CD4-positive, alpha-beta T cell (primary cell): ENCODE measurements around the gene SLC25A42. TPM values are rescaled to one million over a fixed set of nuclear protein-coding genes. Genes with fewer than 3 reads are reported as not detected.

Source experiments
- ATAC-seq: fragments of 200-7000 bp; cut with Tn5 transposase; one replicate; pipeline ENCODE4 v1.10.0; 2022; ENCODE audit warnings: mild to moderate bottlenecking; ENCODE audit not compliant: poor library complexity
- CTCF ChIA-PET: fragments of 350-600 bp; sonication (Branson Sonifier 250); formaldehyde crosslinking; loops from one replicate; lab custom pipeline; 2021; ENCODE audit warnings: antibody characterized with exemption, inconsistent platforms; lab: Charles Lee
- POLR2A ChIA-PET: fragments of 350-600 bp; sonication (Branson Sonifier 250); formaldehyde crosslinking; loops from one replicate; lab custom pipeline; 2021; ENCODE audit warnings: antibody characterized with exemption, inconsistent platforms; lab: Charles Lee
- DNase-seq, 14 experiments: peaks; one replicate each; pipeline ENCODE4 v3.0.0-alpha.2; 2013 to 2020; ENCODE audit warnings: mixed read lengths in 2 of 14
- H3K27ac ChIP-seq, 2 donors: one replicate each; pipeline versions ENCODE4 v1.5.1 to v1.7.0; 2013; ENCODE audit warnings: low read length in 2 of 2, low read depth in 1 of 2, mild to moderate bottlenecking in 1 of 2
- H3K27me3 ChIP-seq, 2 experiments: 1 replicate in 1 of 2; 2 replicates in 1 of 2; pipeline versions ENCODE4 v1.6.1 to v1.7.0; 2013; ENCODE audit warnings: low read length in 2 of 2, control low read depth in 1 of 2, mild to moderate bottlenecking in 1 of 2, moderate library complexity in 1 of 2; ENCODE audit not compliant: insufficient read depth in 2 of 2, control insufficient read depth in 1 of 2
- H3K36me3 ChIP-seq: one replicate; pipeline ENCODE4 v1.6.1; 2013; ENCODE audit warnings: low read length, control low read depth; ENCODE audit not compliant: insufficient read depth
- H3K4me1 ChIP-seq: one replicate; pipeline ENCODE4 v1.6.1; 2013; ENCODE audit warnings: low read length, control low read depth; ENCODE audit not compliant: insufficient read depth
- H3K4me3 ChIP-seq: one replicate; pipeline ENCODE4 v1.5.1; 2013; ENCODE audit warnings: mild to moderate bottlenecking, low read length, moderate library complexity
- H3K9me3 ChIP-seq, 2 experiments: 1 replicate in 1 of 2; 2 replicates in 1 of 2; pipeline versions ENCODE4 v1.6.1 to v1.7.0; 2013; ENCODE audit warnings: low read length in 2 of 2, mild to moderate bottlenecking in 2 of 2, control low read depth in 1 of 2, moderate library complexity in 1 of 2; ENCODE audit not compliant: control insufficient read depth in 1 of 2, insufficient read depth in 1 of 2
- H3K27ac Mint-ChIP-seq: one replicate; pipeline ENCODE4 v1.8.0; 2020; ENCODE audit warnings: mixed read lengths
- H3K27me3 Mint-ChIP-seq: one replicate; pipeline ENCODE4 v1.8.0; 2021; ENCODE audit warnings: mixed read lengths
- H3K36me3 Mint-ChIP-seq: one replicate; pipeline ENCODE4 v1.8.0; 2021; ENCODE audit warnings: low read depth, mixed read lengths
- H3K4me1 Mint-ChIP-seq: one replicate; pipeline ENCODE4 v1.8.0; 2021; ENCODE audit warnings: low read depth, mixed read lengths
- H3K4me3 Mint-ChIP-seq: one replicate; pipeline ENCODE4 v1.8.0; 2020; ENCODE audit warnings: mild to moderate bottlenecking, mixed read lengths
- H3K9me3 Mint-ChIP-seq: one replicate; pipeline ENCODE4 v1.8.0; 2020; ENCODE audit warnings: mixed read lengths
- CTCF ChIP-seq: fragments of 200-600 bp; IDR thresholded peaks from one replicate; pipeline ENCODE4 v1.8.0; 2022; ENCODE audit warnings: antibody characterized with exemption, mild to moderate bottlenecking
- intact Hi-C, 2 experiments: fragments of 100-400 bp; cut with DNase I in 1 of 2; cut with micrococcal nuclease in 1 of 2; formaldehyde crosslinking; loops; one replicate each; pipeline versions ENCODE4 v1.15.1 to v1.9.0; 2023 to 2025; cut with DNase I, micrococcal nuclease
- total RNA-seq, 174 experiments: library from RNA in 2 of 174; stranded (reverse) in 2 of 174; gene quantifications; one replicate each; pipeline ENCODE4 v1.2.3 and lab custom pipeline; 2021 to 2026

Gene SLC25A42
- total RNA-seq, 2 experiments from 2014 or later, result 15.1 to 15.4 TPM

GRCh38 chr19:19057317-19057716 lies 6.5 kb upstream of the SLC25A42 start:
- Mint-ChIP-seq H3K9me3 (no peaks in the 10 kb centered on the region), H3K4me1 (no peaks in the 10 kb centered on the region), H3K4me3 (no peak overlapping the region), H3K27ac (no peak overlapping the region), H3K27me3 (no peaks in the 10 kb centered on the region), H3K36me3 (peaks cover 39% of the 10 kb centered on the region)
- ATAC-seq (no peak), DNase-seq (no peak)
- intact Hi-C loops, result no loop called here
- TF ChIP-seq CTCF, result no peak
- Histone ChIP-seq H3K27ac (no peak overlapping the region), H3K27me3 (no peaks in the 10 kb centered on the region), H3K36me3 (peaks cover 37% of the 10 kb centered on the region), H3K4me3 (no peak overlapping the region), H3K9me3 (no peaks in the 10 kb centered on the region), H3K4me1 (no peaks in the 10 kb centered on the region)
- CTCF ChIA-PET, result no interaction called here
- POLR2A ChIA-PET, result no interaction called here

GRCh38 chr19:19057720-19058119 lies 6.1 kb upstream of the SLC25A42 start:
- peaks cover 33% of the 10 kb centered on the region for H3K36me3 ChIP-seq
- POLR2A ChIA-PET, result no interaction called here

GRCh38 chr19:19059018-19059836 lies 4.6 kb upstream of the SLC25A42 start:
- POLR2A ChIA-PET, result no interaction called here
- intact Hi-C loops, result no loop called here
- CTCF ChIA-PET, result no interaction called here
- ATAC-seq (no peak), DNase-seq (no peak)
- no peak for TF ChIP-seq CTCF
- Mint-ChIP-seq H3K4me1 (peaks cover 10% of the 10 kb centered on the region), H3K4me3 (no peak overlapping the region), H3K27me3 (no peaks in the 10 kb centered on the region), H3K9me3 (no peaks in the 10 kb centered on the region), H3K27ac (no peak overlapping the region), H3K36me3 (peaks cover 28% of the 10 kb centered on the region)
- peaks cover 29% of the 10 kb centered on the region for H3K36me3 ChIP-seq
- H3K4me1 ChIP-seq, result peaks cover 9% of the 10 kb centered on the region
- H3K27me3 ChIP-seq, result no peaks in the 10 kb centered on the region
- no peaks in the 10 kb centered on the region for H3K9me3 ChIP-seq
- no peak overlapping the region for H3K4me3 ChIP-seq
- H3K27ac ChIP-seq, result no peak overlapping the region

More at GRCh38 chr19:19057720-19058119, 6.1 kb upstream of the SLC25A42 start:
- ATAC-seq (no peak), DNase-seq (no peak)
- CTCF ChIA-PET, result no interaction called here
- H3K4me1 Mint-ChIP-seq, result no peaks in the 10 kb centered on the region
- no peaks in the 10 kb centered on the region for H3K27me3 Mint-ChIP-seq
- TF ChIP-seq CTCF, result no peak
- no peak overlapping the region for H3K27ac ChIP-seq
- H3K27ac Mint-ChIP-seq, result no peak overlapping the region
- no peak overlapping the region for H3K4me3 ChIP-seq
- no peaks in the 10 kb centered on the region for H3K9me3 ChIP-seq
- H3K4me1 ChIP-seq, result peaks cover under 1% of the 10 kb centered on the region
- no peak overlapping the region for H3K4me3 Mint-ChIP-seq
- no peaks in the 10 kb centered on the region for H3K27me3 ChIP-seq
- no peaks in the 10 kb centered on the region for H3K9me3 Mint-ChIP-seq
- intact Hi-C loops, result no loop called here
- H3K36me3 Mint-ChIP-seq, result peaks cover 35% of the 10 kb centered on the region
